DOHH2 (cell line): ENCODE measurements around the gene TSHZ1.

Experiments used
- H3F3A ChIP-seq: fragments of 200-600 bp; sonication (generic), shearing (Covaris generic); 2 replicates; pipeline ENCODE4 v1.6.0; 2016; ENCODE audit warnings: antibody characterized with exemption, mild to moderate bottlenecking; ENCODE audit not compliant: control insufficient read depth, insufficient read depth
- H3K27ac ChIP-seq: fragments of 200-600 bp; sonication (generic); 2 replicates; pipeline ENCODE4 v1.5.1; 2014; ENCODE audit warnings: low read depth, mild to moderate bottlenecking, low read length, moderate library complexity
- H3K27me3 ChIP-seq: fragments of 200-600 bp; sonication (generic); 2 replicates; pipeline ENCODE4 v1.6.1; 2014; ENCODE audit warnings: mild to moderate bottlenecking, low read length, mixed read lengths; ENCODE audit not compliant: control insufficient read depth
- H3K36me3 ChIP-seq: fragments of 200-600 bp; sonication (generic); 2 replicates; pipeline ENCODE4 v1.6.1; 2014; ENCODE audit warnings: mild to moderate bottlenecking, low read length, moderate library complexity, mixed read lengths; ENCODE audit not compliant: control insufficient read depth
- H3K4me1 ChIP-seq: fragments of 200-600 bp; sonication (generic); 2 replicates; pipeline ENCODE4 v1.6.1; 2014; ENCODE audit warnings: mild to moderate bottlenecking, low read length, mixed read lengths; ENCODE audit not compliant: control insufficient read depth
- H3K4me2 ChIP-seq: fragments of 200-600 bp; sonication (generic); 2 replicates; pipeline ENCODE4 v1.6.0; 2014; ENCODE audit warnings: mild to moderate bottlenecking, low read length, moderate library complexity
- H3K4me3 ChIP-seq: fragments of 200-600 bp; sonication (generic); 2 replicates; pipeline ENCODE4 v1.5.1; 2014; ENCODE audit warnings: mild to moderate bottlenecking, low read length, mixed read lengths
- H3K79me2 ChIP-seq: fragments of 200-600 bp; sonication (generic); 2 replicates; pipeline ENCODE4 v1.6.1; 2014; ENCODE audit warnings: mild to moderate bottlenecking, low read length, mixed read lengths; ENCODE audit not compliant: control insufficient read depth
- H3K9me2 ChIP-seq: fragments of 200-600 bp; sonication (generic); replicated peaks from 2 replicates; pipeline ENCODE4 v1.6.1; 2014; ENCODE audit warnings: mild to moderate bottlenecking, low read length, mixed read lengths; ENCODE audit not compliant: control insufficient read depth
- H3K9me3 ChIP-seq: fragments of 200-600 bp; sonication (generic); 2 replicates; pipeline ENCODE4 v1.6.1; 2014; ENCODE audit warnings: antibody characterized with exemption, low read length, mixed read lengths; ENCODE audit not compliant: control insufficient read depth, insufficient read depth
- H4K20me1 ChIP-seq: fragments of 200-600 bp; sonication (generic); 2 replicates; pipeline ENCODE4 v1.6.0; 2014; ENCODE audit warnings: low read depth, mild to moderate bottlenecking, antibody characterized with exemption, low read length, moderate library complexity; ENCODE audit not compliant: control insufficient read depth, insufficient read depth
- CTCF ChIP-seq: fragments of 200-600 bp; sonication (generic); IDR thresholded peaks from one replicate; pipeline ENCODE4 v1.5.1; 2014; ENCODE audit warnings: antibody characterized with exemption, mild to moderate bottlenecking, low read depth, low read length; ENCODE audit not compliant: poor library complexity, severe bottlenecking
- EZH2phosphoT487 ChIP-seq: fragments of 200-600 bp; sonication (generic); IDR thresholded peaks from 2 replicates; pipeline ENCODE4 v1.6.1; 2017; ENCODE audit warnings: borderline replicate concordance, mild to moderate bottlenecking, antibody characterized with exemption, low read length, moderate library complexity, mixed read lengths

Gene TSHZ1

GRCh38 chr18:75251466-75251865 is 40.9 kb downstream of the TSHZ1 start:
- H3K4me3 ChIP-seq: no peak overlapping the region
- no peak overlapping the region for H3K4me2 ChIP-seq
- no peaks in the 10 kb centered on the region for H4K20me1 ChIP-seq
- no peaks in the 10 kb centered on the region for H3K27me3 ChIP-seq
- TF ChIP-seq CTCF: no peak
- no peak for TF ChIP-seq EZH2phosphoT487
- H3K4me1 ChIP-seq: peaks cover 20% of the 10 kb centered on the region
- H3K9me2 ChIP-seq: no peaks in the 10 kb centered on the region
- peaks cover 57% of the 10 kb centered on the region for H3K79me2 ChIP-seq
- no peaks in the 10 kb centered on the region; the same call in 1 of the 2 replicates for H3F3A ChIP-seq
- H3K9me3 ChIP-seq: peaks cover 9% of the 10 kb centered on the region; the same call in 1 of the 2 replicates
- H3K36me3 ChIP-seq: no peaks in the 10 kb centered on the region
- H3K27ac ChIP-seq: no peak overlapping the region

GRCh38 chr18:75252136-75252535 is 41.5 kb downstream of the TSHZ1 start:
- Histone ChIP-seq H4K20me1 (no peaks in the 10 kb centered on the region), H3K79me2 (peaks cover 51% of the 10 kb centered on the region)
- no peak for TF ChIP-seq CTCF

GRCh38 chr18:75253043-75253442 is 42.4 kb downstream of the TSHZ1 start:
- Histone ChIP-seq H3K4me2 (no peak overlapping the region), H3K27ac (no peak overlapping the region), H3F3A (no peaks in the 10 kb centered on the region; the same call in 1 of the 2 replicates), H3K27me3 (no peaks in the 10 kb centered on the region), H3K4me1 (peaks cover 8% of the 10 kb centered on the region), H4K20me1 (no peaks in the 10 kb centered on the region), H3K79me2 (peaks cover 45% of the 10 kb centered on the region), H3K9me3 (peaks cover 9% of the 10 kb centered on the region; the same call in 1 of the 2 replicates), H3K36me3 (no peaks in the 10 kb centered on the region), H3K9me2 (no peaks in the 10 kb centered on the region), H3K4me3 (no peak overlapping the region)
- TF ChIP-seq EZH2phosphoT487: no peak
- TF ChIP-seq CTCF: no peak

More at GRCh38 chr18:75252136-75252535, 41.5 kb downstream of the TSHZ1 start:
- Histone ChIP-seq H3K9me3 (peaks cover 9% of the 10 kb centered on the region; the same call in 1 of the 2 replicates), H3K36me3 (no peaks in the 10 kb centered on the region), H3K4me2 (no peak overlapping the region), H3K9me2 (no peaks in the 10 kb centered on the region), H3K27ac (no peak overlapping the region), H3K27me3 (no peaks in the 10 kb centered on the region), H3F3A (no peaks in the 10 kb centered on the region; the same call in 1 of the 2 replicates), H3K4me1 (peaks cover 17% of the 10 kb centered on the region), H3K4me3 (no peak overlapping the region)
